ENCODE results near the gene KCNK5. TPM values are rescaled to one million over a fixed set of nuclear protein-coding genes. Genes with fewer than 3 reads are reported as not detected.

KCNK5 gene
- total RNA-seq, 6 experiments from 2014 or later = not detected

GRCh38 chr6:39223061-39223460 lies 6.2 kb downstream of the KCNK5 start:
- Mint-ChIP-seq H3K36me3 (ENCODE audit: low read depth) (0 out of 2 replicates have a peak, but pooled peaks cover 4% of the 10 kb centered on the region), H3K4me1 (ENCODE audit: low read depth) (no peaks in the 10 kb centered on the region), H3K27ac (no peak overlapping the region), H3K9me3 (peaks cover 46% of the 10 kb centered on the region), H3K27me3 (ENCODE audit: insufficient read depth) (no peaks in the 10 kb centered on the region; the same call in 1 of the 2 replicates), H3K4me3 (no peak overlapping the region)
- no peak for TF ChIP-seq CTCF (IDR thresholded peaks at IDR 0.05)
- DNase-seq = no peak

GRCh38 chr6:39221779-39222641 lies 7.3 kb downstream of the KCNK5 start:
- TF ChIP-seq CTCF (IDR thresholded peaks at IDR 0.05) = no peak
- peaks cover 52% of the 10 kb centered on the region for H3K9me3 Mint-ChIP-seq
- no peaks in the 10 kb centered on the region for H3K27me3 Mint-ChIP-seq (ENCODE audit: insufficient read depth)
- no peak overlapping the region for H3K27ac Mint-ChIP-seq
- H3K36me3 Mint-ChIP-seq (ENCODE audit: low read depth) = 0 out of 2 replicates have a peak, but pooled peaks cover 4% of the 10 kb centered on the region
- H3K4me3 Mint-ChIP-seq = no peak overlapping the region
- H3K4me1 Mint-ChIP-seq (ENCODE audit: low read depth) = no peaks in the 10 kb centered on the region
- no peak for DNase-seq

- TF ChIP-seq CTCF (IDR thresholded peaks at IDR 0.05) = no peak
- H3K4me3 Mint-ChIP-seq = no peak overlapping the region
- H3K27me3 Mint-ChIP-seq (ENCODE audit: insufficient read depth) = no peaks in the 10 kb centered on the region
- no peak overlapping the region for H3K27ac Mint-ChIP-seq
- DNase-seq = no peak
- no peaks in the 10 kb centered on the region for H3K4me1 Mint-ChIP-seq (ENCODE audit: low read depth)
- peaks cover 52% of the 10 kb centered on the region for H3K9me3 Mint-ChIP-seq
- 0 out of 2 replicates have a peak, but pooled peaks cover 4% of the 10 kb centered on the region for H3K36me3 Mint-ChIP-seq (ENCODE audit: low read depth)
These were observed 8.2 kb downstream of the KCNK5 start for GRCh38 chr6:39221115-39221514.

GRCh38 chr6:39218868-39219567 lies 10.3 kb downstream of the KCNK5 start:
- Mint-ChIP-seq H3K36me3 (ENCODE audit: low read depth) (0 out of 2 replicates have a peak, but pooled peaks cover 4% of the 10 kb centered on the region), H3K4me3 (no peak overlapping the region), H3K9me3 (peaks cover 41% of the 10 kb centered on the region), H3K27ac (no peak overlapping the region), H3K27me3 (ENCODE audit: insufficient read depth) (no peaks in the 10 kb centered on the region), H3K4me1 (ENCODE audit: low read depth) (no peaks in the 10 kb centered on the region)
- no peak for DNase-seq
- no peak for TF ChIP-seq CTCF (IDR thresholded peaks at IDR 0.05)

- H3K27me3 Mint-ChIP-seq (ENCODE audit: insufficient read depth) = no peaks in the 10 kb centered on the region; the same call in 1 of the 2 replicates
- H3K36me3 Mint-ChIP-seq (ENCODE audit: low read depth) = peaks cover 8% of the 10 kb centered on the region; the same call in 1 of the 2 replicates
These were observed 12.0 kb downstream of the KCNK5 start for GRCh38 chr6:39217177-39217864.

More at GRCh38 chr6:39217177-39217864, 12.0 kb downstream of the KCNK5 start:
- Mint-ChIP-seq H3K4me3 (no peak overlapping the region), H3K9me3 (peaks cover 47% of the 10 kb centered on the region), H3K4me1 (ENCODE audit: low read depth) (no peaks in the 10 kb centered on the region), H3K27ac (no peak overlapping the region)
- no peak for DNase-seq
- TF ChIP-seq CTCF (IDR thresholded peaks at IDR 0.05) = no peak
